Fibroblast of pulmonary artery (primary cell): Measurements from ENCODE around the gene FRMD6.

Source experiments
- DNase-seq: peaks from one replicate; pipeline ENCODE4 v3.0.0-alpha.2; 2010; ENCODE audit warnings: low read depth
- H3K4me3 ChIP-seq: replicated peaks from 2 replicates; pipeline ENCODE4 v1.5.1; 2011; ENCODE audit warnings: low read depth, mild to moderate bottlenecking, control low read depth, low read length, moderate library complexity
- TF ChIP-seq, protein P1 (sequence below): IDR thresholded peaks from 2 replicates; pipeline ENCODE4 v1.5.1; 2011; ENCODE audit warnings: mild to moderate bottlenecking, control low read depth, low read length, inconsistent platforms; ENCODE audit errors: missing control alignments

Gene FRMD6

DNA sequence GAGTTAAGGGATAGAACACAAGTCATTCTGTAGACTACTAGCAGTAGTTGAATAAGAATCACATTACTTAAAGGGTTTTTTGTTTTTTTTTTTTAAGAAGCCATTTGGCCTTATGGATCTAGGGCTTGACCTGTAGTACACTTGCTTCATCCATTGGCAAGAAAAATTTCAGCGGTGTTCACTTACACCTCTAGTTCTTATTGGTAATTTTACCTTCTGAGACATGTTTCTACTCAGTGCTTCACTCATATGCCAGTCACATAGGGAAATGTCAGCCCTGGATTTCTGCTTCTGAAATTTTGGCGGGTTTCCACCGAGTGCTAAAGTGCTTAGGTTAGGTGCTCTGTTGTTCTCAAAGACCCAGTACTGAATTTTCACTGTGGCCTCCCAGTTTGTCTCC, 72.9 kb downstream of the FRMD6 start:
- TF ChIP-seq, protein P1, sequence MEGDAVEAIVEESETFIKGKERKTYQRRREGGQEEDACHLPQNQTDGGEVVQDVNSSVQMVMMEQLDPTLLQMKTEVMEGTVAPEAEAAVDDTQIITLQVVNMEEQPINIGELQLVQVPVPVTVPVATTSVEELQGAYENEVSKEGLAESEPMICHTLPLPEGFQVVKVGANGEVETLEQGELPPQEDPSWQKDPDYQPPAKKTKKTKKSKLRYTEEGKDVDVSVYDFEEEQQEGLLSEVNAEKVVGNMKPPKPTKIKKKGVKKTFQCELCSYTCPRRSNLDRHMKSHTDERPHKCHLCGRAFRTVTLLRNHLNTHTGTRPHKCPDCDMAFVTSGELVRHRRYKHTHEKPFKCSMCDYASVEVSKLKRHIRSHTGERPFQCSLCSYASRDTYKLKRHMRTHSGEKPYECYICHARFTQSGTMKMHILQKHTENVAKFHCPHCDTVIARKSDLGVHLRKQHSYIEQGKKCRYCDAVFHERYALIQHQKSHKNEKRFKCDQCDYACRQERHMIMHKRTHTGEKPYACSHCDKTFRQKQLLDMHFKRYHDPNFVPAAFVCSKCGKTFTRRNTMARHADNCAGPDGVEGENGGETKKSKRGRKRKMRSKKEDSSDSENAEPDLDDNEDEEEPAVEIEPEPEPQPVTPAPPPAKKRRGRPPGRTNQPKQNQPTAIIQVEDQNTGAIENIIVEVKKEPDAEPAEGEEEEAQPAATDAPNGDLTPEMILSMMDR = no peak

GRCh38 chr14:51725061-51725460, 73.4 kb downstream of the FRMD6 start:
- no peak for DNase-seq
- no peak overlapping the region for H3K4me3 ChIP-seq
- TF ChIP-seq, protein P1 = no peak

More for the DNA sequence above, 72.9 kb downstream of the FRMD6 start:
- DNase-seq = no peak
- no peak overlapping the region for H3K4me3 ChIP-seq

- H3K4me3 ChIP-seq = no peak overlapping the region
- peak; percentile 64 for DNase-seq
- TF ChIP-seq, protein P1 = no peak
These were observed 74.6 kb downstream of the FRMD6 start for GRCh38 chr14:51726166-51726899.

DNA sequence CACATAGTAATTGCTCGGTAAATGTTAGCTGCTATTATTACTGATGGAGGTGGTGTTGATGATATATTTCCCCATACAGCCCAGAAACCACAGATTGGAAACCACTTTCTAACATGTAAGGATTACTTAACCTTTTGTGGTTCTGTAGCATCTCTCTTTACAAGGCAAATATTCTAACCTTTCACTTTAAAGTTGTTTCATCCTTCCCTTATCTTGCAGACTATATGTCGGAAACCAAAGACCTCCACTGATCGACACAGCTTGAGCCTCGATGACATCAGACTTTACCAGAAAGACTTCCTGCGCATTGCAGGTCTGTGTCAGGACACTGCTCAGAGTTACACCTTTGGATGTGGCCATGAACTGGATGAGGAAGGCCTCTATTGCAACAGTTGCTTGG, 75.8 kb downstream of the FRMD6 start:
- H3K4me3 ChIP-seq = no peak overlapping the region
- TF ChIP-seq, protein P1 = no peak
- no peak for DNase-seq

DNA sequence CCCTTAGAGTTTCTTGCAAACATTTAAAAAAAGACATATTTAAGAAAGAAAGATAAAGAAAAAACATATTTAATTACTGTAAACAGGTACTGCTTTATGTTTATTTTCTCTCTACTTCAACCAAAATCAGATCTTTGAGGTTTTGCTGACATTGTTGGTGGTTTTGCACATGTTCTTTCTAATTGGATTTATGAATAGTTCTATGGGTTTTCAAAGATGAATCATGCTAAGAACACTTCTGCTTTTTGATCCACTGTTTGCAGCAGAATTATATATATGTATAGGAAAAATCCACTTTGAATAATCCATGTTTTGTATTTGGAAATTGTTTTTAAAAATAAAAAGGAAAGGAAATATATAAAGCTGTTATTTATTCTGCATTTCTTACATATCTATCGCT, 78.4 kb downstream of the FRMD6 start:
- no peak overlapping the region for H3K4me3 ChIP-seq
- TF ChIP-seq, protein P1 = no peak

DNA sequence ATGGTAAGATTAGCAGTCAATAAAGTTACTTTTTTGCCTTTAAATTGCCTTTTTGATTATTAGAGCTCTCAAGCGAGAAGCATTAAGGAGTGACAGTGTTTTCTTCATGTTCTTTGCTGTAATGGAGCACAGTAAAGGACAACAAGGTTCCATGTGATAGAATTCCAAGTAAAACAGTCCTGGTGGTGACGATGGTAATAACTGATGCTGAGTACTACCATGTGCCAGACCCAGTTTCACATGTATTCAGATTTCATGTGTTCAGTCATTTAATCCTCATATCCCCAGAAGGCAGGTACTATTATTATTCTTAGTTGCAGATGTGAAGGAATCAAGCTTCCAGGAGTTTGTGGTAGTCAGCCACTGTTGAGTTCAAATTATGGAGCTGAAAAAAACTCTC, 79.0 kb downstream of the FRMD6 start:
- no peak for DNase-seq
- H3K4me3 ChIP-seq = no peak overlapping the region
- TF ChIP-seq, protein P1 = no peak

More for the DNA sequence above, 78.4 kb downstream of the FRMD6 start:
- DNase-seq = no peak
